ENCODE results near the gene GMNC.

DNA sequence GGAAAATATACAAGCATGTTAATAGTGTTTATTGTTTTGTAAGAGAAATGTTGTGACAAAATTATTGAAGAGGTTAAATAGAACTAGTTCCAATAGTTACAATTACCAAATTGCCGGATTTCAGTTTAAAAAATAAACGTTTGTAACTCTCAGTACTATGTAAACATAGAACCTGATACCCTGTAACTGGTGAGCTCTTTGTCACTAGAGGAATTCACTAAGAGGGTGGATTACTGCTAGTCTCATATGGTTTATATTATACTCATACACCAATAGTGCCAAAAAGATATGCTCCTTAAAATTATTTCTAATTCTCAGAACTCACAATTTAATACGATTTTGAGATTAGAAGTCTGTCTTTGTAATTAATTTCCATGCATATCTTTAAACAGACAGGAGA is 7.6 kb upstream of the GMNC start:
- TF ChIP-seq, protein P1, sequence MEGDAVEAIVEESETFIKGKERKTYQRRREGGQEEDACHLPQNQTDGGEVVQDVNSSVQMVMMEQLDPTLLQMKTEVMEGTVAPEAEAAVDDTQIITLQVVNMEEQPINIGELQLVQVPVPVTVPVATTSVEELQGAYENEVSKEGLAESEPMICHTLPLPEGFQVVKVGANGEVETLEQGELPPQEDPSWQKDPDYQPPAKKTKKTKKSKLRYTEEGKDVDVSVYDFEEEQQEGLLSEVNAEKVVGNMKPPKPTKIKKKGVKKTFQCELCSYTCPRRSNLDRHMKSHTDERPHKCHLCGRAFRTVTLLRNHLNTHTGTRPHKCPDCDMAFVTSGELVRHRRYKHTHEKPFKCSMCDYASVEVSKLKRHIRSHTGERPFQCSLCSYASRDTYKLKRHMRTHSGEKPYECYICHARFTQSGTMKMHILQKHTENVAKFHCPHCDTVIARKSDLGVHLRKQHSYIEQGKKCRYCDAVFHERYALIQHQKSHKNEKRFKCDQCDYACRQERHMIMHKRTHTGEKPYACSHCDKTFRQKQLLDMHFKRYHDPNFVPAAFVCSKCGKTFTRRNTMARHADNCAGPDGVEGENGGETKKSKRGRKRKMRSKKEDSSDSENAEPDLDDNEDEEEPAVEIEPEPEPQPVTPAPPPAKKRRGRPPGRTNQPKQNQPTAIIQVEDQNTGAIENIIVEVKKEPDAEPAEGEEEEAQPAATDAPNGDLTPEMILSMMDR (IDR thresholded peaks at IDR 0.05) = no peak
- TF ChIP-seq POLR2A (IDR thresholded peaks at IDR 0.05) = no peak

All from adrenal gland (tissue), 5 donors.